Mesothelial cell of epicardium (in vitro differentiated cells): Measurements from ENCODE around the gene TAS1R3. TPM values are rescaled to one million over a fixed set of nuclear protein-coding genes. Genes with fewer than 3 reads are reported as not detected.

ENCODE experiments used
- DNase-seq, 2 experiments: peaks; one replicate each; pipeline ENCODE4 v3.0.0; 2021; ENCODE audit warnings: low spot score in 2 of 2; ENCODE audit not compliant: unreplicated experiment in 2 of 2
- H3K27ac Mint-ChIP-seq: 2 replicates; pipeline ENCODE4 v1.8.0; 2021; ENCODE audit warnings: mixed read lengths
- H3K27me3 Mint-ChIP-seq: 2 replicates; pipeline ENCODE4 v1.8.0; 2021; ENCODE audit warnings: low read depth, mixed read lengths
- H3K36me3 Mint-ChIP-seq: 2 replicates; pipeline ENCODE4 v1.8.0; 2021; ENCODE audit warnings: mixed read lengths
- H3K4me1 Mint-ChIP-seq: 2 replicates; pipeline ENCODE4 v1.8.0; 2021; ENCODE audit warnings: mixed read lengths
- H3K4me3 Mint-ChIP-seq: 2 replicates; pipeline ENCODE4 v1.8.0; 2021; ENCODE audit warnings: mild to moderate bottlenecking, moderate library complexity, mixed read lengths
- H3K9me3 Mint-ChIP-seq: 2 replicates; pipeline ENCODE4 v1.8.0; 2021; ENCODE audit warnings: mixed read lengths
- CTCF ChIP-seq: fragments of 200-600 bp; sonication (generic); IDR thresholded peaks from one replicate; pipeline ENCODE4 v1.5.0; 2021; ENCODE audit warnings: antibody characterized with exemption; ENCODE audit not compliant: unreplicated experiment
- total RNA-seq: library from RNA; stranded (reverse); gene quantifications from 3 replicates; pipeline ENCODE4 v1.2.1, GENCODE V29; 2021

TAS1R3 gene
- total RNA-seq, 1 donor from 2014 or later: 0.98 TPM

GRCh38 chr1:1341549-1342021 is 10.5 kb downstream of the TAS1R3 start:
- Mint-ChIP-seq H3K9me3 (no peaks in the 10 kb centered on the region), H3K36me3 (peaks cover 18% of the 10 kb centered on the region), H3K4me3 (no peak overlapping the region), H3K4me1 (no peaks in the 10 kb centered on the region), H3K27ac (no peak overlapping the region), H3K27me3 (no peaks in the 10 kb centered on the region)
- DNase-seq: no peak
- no peak for TF ChIP-seq CTCF

GRCh38 chr1:1342061-1342562 is 11.0 kb downstream of the TAS1R3 start:
- H3K9me3 Mint-ChIP-seq: no peaks in the 10 kb centered on the region
- no peak overlapping the region for H3K4me3 Mint-ChIP-seq
- H3K36me3 Mint-ChIP-seq: peaks cover 18% of the 10 kb centered on the region
- H3K4me1 Mint-ChIP-seq: peaks cover 5% of the 10 kb centered on the region
- no peak overlapping the region for H3K27ac Mint-ChIP-seq
- DNase-seq: no peak
- H3K27me3 Mint-ChIP-seq: no peaks in the 10 kb centered on the region
- TF ChIP-seq CTCF: no peak

GRCh38 chr1:1342584-1343115 is 11.6 kb downstream of the TAS1R3 start:
- H3K9me3 Mint-ChIP-seq: no peaks in the 10 kb centered on the region
- TF ChIP-seq CTCF: no peak
- no peak overlapping the region for H3K27ac Mint-ChIP-seq
- no peaks in the 10 kb centered on the region for H3K27me3 Mint-ChIP-seq
- H3K4me3 Mint-ChIP-seq: no peak overlapping the region
- DNase-seq: no peak
- H3K4me1 Mint-ChIP-seq: peaks cover 9% of the 10 kb centered on the region
- H3K36me3 Mint-ChIP-seq: peaks cover 18% of the 10 kb centered on the region

- H3K9me3 Mint-ChIP-seq: no peaks in the 10 kb centered on the region
- no peak overlapping the region for H3K4me3 Mint-ChIP-seq
- H3K36me3 Mint-ChIP-seq: peaks cover 14% of the 10 kb centered on the region
- peaks cover 12% of the 10 kb centered on the region for H3K4me1 Mint-ChIP-seq
- TF ChIP-seq CTCF: no peak
- DNase-seq: no peak
- no peaks in the 10 kb centered on the region for H3K27me3 Mint-ChIP-seq
- H3K27ac Mint-ChIP-seq: no peak overlapping the region
These were observed 12.8 kb downstream of the TAS1R3 start for GRCh38 chr1:1343811-1344421.

GRCh38 chr1:1344655-1345361 is 13.7 kb downstream of the TAS1R3 start:
- DNase-seq: no peak
- H3K27ac Mint-ChIP-seq: no peak overlapping the region
- H3K36me3 Mint-ChIP-seq: peaks cover 12% of the 10 kb centered on the region
- peak; percentile 71 for TF ChIP-seq CTCF
- H3K27me3 Mint-ChIP-seq: no peaks in the 10 kb centered on the region
- H3K9me3 Mint-ChIP-seq: no peaks in the 10 kb centered on the region
- peaks cover 12% of the 10 kb centered on the region for H3K4me1 Mint-ChIP-seq
- no peak overlapping the region for H3K4me3 Mint-ChIP-seq
